Stimulated activated CD4-positive, alpha-beta T cell treated with anti-CD3 and anti-CD28 coated beads, Interleukin-15, amount 100 ng/mL, for 1 hour (primary cell): ENCODE data around the gene NAT9.

Source experiments
- DNase-seq, 2 donors: peaks; one replicate each; pipeline ENCODE4 v3.0.0-alpha.2; 2020; ENCODE audit warnings: low read depth in 1 of 2, low spot score in 1 of 2

NAT9 gene

GRCh38 chr17:74746922-74747321, 29.2 kb downstream of the NAT9 start:
- DNase-seq = no peak

DNA sequence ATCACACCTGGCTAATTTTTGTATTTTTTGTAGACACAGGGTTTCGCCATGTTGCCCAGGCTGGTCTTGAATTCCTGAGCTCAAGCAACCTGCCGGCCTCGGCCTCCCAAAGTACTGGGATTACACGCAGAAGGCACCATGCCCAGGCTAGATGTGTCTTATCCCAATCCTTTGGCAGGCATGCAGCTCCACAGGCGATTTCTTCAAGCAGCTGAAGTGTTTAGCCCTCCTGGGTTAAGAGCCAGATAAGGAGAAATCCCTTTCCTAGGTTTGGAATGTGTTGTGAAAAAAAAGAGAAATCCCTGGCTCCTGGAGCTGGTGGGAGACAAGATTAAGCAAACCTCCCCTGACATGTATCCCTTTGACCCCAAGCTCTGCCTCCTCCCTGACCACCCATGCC, 29.8 kb downstream of the NAT9 start:
- DNase-seq = no peak

DNA sequence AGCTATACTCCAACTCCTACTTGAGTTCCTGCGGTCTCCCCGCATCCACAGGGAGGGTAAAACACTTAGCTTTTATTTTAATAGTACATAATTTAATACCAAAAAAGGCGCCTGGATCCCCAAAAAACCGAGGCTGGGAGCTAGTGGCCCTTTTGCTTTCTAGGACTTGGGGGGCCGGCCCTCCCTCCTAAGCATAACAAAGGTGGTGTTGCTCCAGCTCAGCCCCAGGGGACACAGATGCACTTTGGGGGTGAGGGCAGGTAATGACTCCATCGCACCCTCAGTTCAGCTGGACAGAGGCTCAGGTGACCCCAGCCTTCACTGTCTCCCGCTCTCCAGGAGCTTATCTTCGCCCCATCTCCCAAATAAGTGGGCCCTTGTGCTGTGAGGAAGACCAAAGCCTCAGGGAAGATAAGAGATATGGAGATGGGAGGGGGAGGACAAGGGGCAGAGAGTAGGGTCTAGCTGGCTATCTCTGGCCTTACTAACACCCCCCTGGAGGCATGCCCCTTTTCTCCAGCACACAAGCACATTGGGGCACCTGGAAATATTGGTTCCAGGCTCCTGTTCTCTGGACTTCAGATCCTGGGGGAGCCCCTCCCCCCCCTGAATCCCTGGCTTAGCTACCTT, 30.5 kb downstream of the NAT9 start:
- no peak for DNase-seq

GRCh38 chr17:74744714-74745547, 31.2 kb downstream of the NAT9 start:
- DNase-seq = peak; percentile 75 to 78

DNA sequence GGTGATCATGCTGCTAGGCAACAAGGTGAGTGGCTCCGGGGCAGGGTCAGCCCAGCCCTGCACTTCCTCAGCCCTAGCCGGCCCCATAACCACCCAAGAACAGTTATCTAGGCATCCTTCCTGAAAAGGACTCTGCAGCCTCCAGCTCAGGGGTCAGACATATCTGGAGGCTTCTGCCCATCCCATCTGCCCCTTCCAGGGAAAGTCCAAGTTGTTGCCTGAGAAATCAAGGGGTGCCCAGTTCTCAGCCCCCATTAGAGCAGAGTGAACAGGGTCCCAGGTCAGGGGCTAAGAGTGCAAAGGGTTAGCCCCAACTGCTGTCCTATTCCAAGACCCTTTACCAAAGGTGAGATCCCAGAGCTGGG, 31.8 kb downstream of the NAT9 start:
- no peak for DNase-seq

DNA sequence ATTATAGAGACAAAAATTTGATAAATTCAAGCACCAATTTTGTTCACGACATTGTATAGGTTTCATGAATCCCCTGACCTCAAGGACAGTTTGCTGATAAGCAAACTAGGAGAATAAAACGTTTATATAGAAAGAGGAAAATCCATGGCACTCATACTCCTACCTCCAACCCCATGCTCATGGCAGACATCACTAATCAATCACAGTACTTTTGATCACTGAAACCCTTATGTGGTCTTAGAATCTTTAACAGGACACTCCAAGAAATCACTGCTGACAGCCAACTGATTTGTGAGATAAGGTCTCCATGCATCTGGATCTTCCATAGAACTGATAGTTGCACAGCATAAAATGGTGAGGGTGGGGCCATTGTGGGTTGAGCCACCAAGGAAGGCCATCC, 32.4 kb downstream of the NAT9 start:
- no peak for DNase-seq

DNA sequence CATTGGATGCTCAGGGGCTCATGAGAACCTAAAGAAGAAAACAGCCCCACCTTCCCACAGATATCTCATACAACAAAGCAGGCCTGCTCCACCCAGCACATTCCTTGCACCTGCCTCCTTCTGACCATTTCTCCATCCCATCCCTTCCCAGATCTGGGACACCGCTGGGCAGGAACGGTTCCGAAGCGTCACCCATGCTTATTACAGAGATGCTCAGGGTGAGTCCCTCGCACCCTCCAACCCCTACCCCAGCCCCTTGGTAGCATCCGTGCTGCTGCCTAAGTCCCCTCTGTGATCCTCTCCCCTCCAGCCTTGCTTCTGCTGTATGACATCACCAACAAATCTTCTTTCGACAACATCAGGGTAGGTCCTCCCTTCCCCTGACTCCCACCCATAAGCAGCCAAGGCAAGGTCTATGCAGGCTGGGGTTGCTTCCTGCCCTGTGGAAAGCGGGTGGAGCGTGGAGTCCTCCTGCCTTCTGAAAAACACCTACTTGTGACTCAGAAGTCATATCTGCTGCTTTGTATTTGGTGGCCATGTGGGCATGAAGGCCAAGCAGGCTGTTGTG, 33.1 kb downstream of the NAT9 start:
- DNase-seq = no peak

GRCh38 chr17:74742153-74742515, 34.0 kb downstream of the NAT9 start:
- DNase-seq = peak in 1 of 2 donors; percentile 32

DNA sequence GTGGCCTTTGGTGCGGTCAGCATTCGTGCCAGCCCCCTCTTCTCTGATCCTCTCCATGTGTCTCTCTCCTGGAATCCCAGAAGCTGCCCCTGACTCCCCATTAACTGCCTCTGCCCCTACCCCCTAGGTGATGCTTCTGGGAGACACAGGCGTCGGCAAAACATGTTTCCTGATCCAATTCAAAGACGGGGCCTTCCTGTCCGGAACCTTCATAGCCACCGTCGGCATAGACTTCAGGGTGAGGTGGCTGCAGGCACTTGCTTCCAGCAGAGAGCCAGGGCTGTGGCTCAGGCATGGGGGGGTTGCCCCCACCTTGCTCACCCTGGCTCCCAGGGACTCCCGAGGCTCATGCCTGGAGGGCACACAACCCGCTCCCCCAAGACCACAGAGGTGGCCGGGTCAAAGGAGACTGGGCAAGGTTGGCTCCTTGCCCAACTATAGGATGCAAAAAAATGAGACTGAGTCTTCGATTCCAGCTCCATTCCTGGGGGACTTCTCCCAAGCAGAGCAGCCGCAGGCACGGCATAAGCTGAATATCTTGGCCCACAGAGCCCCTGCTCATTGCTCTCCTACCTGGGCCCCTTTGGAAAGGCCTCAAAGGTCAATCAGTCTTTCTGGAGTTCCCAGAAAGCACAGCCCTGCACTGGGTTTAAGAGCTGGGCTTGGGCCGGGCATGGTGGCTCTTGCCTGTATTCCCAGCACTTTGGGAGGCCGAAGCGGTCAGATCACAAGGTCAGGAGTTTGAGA, 35.3 kb downstream of the NAT9 start:
- no peak for DNase-seq

GRCh38 chr17:74740173-74740572, 36.0 kb downstream of the NAT9 start:
- DNase-seq = no peak

- no peak for DNase-seq
These were observed 36.8 kb downstream of the NAT9 start for GRCh38 chr17:74739227-74739831.

DNA sequence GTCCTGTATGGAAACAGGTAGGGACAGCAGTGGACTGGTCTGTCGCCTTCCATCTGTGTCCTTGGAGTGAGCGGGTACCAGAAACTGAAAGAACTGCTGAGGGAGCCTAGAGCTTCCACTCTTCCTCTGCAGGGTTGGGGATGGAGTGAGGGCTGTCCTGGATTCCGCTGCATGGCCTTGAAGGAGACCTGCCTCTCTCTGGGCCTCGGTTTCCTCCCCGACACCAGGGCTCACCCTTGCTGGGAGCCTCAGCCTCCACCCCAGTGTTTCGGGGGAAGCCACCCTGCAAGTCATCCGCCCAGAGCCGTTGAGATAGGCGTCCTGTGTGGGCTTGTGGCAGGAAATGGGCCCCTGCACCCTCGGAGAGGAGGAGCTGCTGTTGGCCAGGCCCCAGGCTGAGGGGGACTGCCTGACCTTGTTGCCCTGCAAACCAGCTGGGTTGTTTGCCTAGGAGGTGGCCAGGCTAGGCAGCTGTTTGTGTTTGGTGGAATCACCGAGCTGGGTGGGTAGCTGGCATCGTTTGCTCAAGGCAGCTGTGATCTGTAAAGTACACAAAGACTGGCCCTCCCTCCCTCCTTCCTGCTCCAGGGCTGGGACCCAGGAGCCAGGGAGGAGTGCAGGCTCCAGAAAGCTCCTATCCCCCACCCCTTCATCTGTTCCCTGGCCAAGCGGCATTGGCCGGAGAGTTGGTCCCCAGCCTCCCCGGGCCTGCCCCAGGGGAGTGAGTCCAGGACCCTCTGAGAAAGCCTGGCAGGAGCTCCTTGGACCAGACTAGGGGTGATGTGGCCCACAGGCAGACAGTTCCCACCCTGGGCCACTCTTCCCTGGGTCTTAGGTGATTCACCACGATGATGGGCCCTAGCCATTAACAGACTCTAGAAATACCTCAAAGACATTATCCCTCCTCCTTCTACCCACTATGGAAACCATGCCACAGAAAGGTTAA, 37.8 kb downstream of the NAT9 start:
- peak; percentile 47 to 54 for DNase-seq

GRCh38 chr17:74737299-74738050, 38.7 kb downstream of the NAT9 start:
- DNase-seq = no peak

GRCh38 chr17:74736513-74737298, 39.4 kb downstream of the NAT9 start, which contains the start of gene RAB37:
TSS of gene RAB37 (plus strand) at chr17:74737256. CDS start at chr17:74737273, 17 bp downstream.
- DNase-seq = no peak

GRCh38 chr17:74734256-74734655, 41.9 kb downstream of the NAT9 start:
- no peak for DNase-seq

DNA sequence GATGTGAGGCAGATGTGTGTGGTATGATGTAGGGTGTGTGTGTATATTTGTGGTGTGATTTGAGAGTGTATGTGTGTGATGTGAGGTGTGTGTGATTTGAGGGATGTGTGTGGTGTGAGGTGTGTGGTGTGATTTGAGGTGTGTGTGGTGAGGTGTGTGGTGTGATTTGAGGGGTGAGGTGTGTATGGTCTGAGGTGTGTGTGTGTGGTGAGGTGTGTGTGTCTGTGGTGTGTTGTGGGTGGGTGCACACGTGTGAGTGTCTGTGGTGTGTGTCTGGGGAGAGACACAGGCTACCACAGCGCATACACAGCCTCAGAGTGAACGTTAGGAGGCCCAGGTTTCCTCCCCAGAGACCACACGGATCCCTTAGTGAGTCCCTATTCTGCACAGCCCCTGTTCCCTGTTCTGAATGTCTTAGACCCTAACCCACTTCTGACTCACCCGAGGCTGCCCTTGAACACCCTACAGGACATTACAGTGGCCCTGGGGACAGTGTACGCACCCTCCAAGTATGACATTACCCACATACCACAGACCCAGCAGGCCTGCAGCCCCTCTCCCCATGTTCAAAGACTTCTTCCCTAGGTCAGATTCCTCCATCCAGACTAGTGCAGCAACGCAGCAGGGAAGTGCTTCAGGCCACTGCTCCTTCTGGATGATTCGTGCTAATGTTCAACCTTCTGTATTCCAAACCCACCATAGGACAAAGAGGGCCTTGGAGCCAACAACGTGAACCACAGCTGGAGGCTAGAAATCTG, 42.6 kb downstream of the NAT9 start:
- DNase-seq = no peak

DNA sequence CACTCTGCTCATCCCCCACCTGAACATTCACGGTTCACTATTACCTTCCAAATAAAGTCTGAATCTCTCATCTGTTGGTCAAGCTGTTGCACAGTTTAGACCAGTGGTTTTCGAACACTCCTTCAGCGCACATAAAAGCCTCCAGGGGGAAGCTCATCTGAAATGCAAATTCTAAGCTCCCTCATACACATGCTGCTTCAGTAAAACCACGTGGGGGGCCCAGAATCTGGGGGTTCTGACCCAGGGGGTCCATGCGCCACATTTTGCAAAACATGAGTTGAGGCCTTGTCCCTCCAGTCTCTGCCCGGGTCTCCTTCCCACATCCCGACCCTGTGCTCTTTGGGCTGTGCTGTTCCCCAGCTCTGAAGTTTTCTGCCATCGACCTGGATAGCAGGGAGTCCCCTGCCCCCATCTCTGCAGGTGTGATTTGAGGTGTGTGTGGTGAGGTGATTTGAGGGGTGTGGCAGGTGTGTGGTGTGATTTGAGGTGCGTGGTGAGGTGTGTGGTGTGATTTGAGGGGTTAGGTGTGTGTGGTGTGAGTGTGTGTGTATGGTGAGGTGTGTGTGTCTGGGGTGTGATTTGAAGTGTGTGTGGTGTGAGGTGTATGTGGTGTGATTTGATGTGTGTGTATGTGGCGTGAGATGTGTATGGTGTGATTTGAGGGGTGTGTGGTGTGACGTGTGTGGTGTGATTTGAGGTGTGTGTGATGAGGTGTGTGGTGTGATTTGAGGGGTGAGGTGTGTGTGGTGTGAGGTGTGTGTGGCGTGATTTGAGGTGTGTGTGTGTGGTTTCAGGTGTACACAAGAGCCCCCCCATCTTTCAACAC, 43.9 kb downstream of the NAT9 start:
- no peak for DNase-seq
